NK-92 treated with Interleukin-12 subunit alpha and Interleukin-12 subunit beta, amount 100 ng/mL, for 24 hours (cell line): ENCODE results near the gene TANGO6.
"Not testable (repeated sequence)": the region's sequence is repeated elsewhere in the genome, so short reads cannot be mapped to it uniquely, and the experiment has no call there.

ENCODE experiments used
- DNase-seq: peaks from one replicate; lab custom pipeline; 2025; lab: John Stamatoyannopoulos, UW

TANGO6 gene

GRCh38 chr16:69012906-69013305 lies 169.6 kb downstream of the TANGO6 start:
- no peak for DNase-seq

DNA sequence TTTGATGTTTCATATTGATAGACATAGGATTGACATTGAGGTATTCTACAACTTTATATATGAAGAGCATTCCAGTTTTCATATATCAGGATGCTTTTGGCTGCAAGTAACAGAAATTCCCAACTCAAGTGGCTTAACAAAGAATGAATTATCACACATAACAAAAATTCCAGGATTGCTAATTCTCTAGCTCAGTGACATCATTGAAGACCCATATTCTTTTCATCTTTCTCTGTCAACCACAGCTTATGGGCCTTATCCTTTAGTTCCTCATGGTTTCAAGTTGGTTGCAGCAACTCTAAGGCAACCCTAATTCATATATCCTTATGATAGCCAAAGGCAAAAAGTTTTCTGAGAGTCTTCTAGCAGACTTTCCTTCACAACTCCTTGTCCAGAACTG lies 170.7 kb downstream of the TANGO6 start:
- no peak for DNase-seq

DNA sequence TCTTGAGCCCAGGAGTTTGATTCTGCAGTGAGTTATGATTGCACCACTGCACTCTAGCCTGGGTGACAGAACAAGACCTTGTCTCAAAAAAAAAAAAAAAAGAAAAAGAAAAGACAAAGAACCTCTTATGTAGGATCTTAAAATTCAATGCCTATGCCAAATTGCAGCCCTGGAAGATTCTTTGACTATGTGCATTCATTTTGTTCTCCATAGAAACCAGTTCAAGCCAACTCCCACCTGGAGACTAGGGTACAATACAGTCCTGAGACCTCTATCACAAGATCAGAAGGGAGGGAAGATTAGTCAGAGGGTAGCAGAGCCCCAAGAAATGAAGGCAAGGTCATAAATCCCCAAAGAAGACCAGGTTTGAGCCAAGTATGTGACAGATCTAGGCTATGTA lies 171.5 kb downstream of the TANGO6 start:
- no peak for DNase-seq

DNA sequence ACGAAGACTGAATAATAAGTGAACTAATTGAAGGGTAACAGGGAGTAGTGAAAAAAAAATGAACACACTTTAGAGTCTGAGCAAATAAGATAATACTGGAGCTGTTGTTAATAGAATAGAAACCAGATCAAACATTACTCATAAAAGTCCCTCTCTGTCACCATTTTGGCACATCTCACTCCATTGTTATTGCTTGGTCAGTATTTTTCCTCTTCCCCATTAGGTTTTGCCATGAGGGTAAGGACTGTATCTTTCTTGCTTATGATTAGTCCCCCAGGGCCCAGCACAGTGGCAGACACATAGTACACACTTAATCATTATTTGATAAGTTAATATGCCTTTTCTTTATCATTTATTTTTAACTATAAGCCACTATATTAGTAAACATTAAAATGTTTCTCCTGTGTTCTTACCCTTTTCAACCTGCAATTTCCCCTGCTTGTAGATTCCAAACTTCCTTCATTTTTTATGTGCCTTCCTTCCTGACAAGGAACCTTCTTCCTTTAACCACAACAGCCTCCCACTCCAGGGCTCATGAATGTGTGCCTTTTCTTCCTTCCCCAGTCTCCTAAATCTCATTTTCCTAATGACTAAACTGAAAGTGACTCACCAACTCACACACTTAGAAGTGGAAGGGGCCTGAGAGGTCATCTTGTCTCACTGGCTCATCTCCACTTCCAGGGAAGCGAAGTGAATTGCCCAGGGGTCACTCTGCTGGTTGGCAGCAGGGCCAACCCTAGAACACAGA lies 173.9 kb downstream of the TANGO6 start:
- no peak for DNase-seq

DNA sequence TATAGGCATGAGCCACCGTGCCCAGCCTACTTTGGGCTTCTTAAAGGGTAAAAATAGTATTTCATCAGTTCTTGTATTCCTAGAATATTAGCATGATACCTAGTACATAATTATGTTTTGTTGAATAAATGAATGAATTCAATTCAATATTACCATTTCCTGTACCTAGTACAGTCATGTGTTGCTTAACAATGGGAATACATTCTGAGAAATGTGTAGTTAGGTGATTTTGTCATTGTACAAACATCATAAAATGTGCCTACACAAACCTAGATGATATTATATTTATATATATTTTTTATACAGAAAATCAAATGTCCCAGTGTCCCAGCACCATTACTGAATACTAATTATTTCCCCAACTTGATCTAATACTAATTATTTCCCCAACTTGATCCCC lies 176.5 kb downstream of the TANGO6 start:
- no peak for DNase-seq

DNA sequence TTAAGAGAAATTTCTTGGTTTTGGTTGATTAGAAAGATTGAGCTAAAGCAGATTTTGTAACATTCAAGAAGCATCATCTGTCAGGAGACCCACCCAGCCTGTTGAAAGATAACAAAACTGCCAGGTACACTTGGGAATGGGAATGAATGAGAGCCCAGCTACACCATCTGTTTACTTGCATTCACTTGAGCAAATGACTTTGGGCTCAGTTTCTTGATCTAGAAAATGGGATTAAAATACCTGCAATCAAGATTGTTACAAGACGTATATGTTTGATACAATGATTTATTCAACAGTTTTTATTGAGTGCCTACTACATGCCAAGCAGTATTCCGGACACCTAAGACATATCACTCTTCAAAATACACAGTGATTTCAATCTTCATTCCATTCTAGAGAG lies 185.8 kb downstream of the TANGO6 start:
- DNase-seq: no peak

DNA sequence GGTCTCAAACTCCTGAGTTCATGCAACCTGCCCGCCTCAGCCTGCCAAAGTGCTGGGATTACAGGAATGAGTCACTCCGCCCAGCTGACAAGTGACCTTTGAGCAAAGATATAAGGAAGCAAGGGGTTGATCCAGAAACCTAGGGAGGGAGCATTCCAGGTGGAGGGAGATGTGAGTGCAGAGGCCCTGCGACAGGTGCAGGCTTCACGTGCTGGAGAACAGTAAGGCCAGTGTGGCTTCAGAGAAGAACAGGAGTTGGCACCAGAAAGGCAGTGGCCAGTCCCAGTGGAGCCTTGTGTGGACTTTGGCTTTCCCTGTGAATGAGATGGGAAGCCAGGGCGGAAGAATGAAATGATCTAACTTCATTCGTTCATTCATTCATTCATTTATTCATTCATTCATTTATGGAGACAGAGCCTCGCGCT lies 188.6 kb downstream of the TANGO6 start:
- DNase-seq: no peak

DNA sequence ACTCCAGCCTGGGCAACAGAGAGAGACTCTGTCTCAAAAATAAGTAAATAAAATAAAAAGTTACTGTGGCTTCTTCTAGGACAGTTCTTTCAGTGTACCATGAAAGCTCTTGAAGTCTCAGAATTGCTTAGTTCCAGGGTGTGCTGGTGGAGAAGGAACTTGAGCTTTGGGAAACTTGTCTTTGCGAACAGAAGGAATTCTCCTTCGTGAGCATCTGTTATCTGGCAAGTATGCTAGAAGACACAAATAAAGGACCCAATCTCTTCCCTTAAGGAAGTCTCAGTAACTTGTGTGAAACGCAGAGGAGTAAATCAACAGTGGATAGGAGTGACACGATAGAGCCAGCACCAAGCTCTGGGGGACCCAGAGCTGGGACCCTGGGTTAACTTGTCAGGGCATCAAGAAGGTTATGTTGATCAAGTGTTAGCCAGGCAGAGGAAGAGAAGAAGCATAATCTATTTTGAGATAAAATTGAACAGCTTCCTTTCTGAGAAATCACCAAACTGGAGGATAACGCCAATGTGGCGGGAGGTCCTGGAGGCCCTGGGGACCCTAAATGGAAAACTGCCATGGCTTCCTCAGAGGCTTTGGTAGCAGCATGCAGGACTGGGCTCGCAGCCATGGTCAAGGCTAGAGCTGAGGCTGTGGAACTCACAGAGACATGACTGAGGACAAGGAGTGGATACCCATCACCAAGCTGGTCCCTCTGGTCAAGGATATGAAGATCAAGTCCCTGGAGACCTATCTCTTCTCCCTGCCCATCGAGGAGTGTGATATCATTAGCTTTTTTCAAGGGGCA lies 190.0 kb downstream of the TANGO6 start:
- DNase-seq: no peak

DNA sequence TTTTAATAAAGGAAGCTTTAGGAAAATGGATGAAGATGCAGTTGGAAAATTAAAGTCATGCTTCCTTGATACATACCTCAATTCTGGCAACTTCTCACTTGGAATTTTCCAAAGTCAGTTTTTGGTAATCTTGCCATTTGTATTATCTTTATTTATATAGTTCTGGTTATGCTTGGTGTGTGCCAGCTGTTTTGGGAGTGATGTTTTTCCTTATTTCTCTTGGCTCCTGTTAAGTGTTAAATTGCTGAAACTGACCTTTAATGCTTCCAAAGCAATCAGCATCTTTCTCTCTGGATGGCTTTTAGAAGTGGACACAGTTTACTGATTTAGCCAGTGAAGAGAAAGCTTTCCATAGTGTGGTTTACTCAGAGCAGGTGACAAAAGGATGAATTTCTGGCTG lies 192.0 kb downstream of the TANGO6 start:
- no peak for DNase-seq

GRCh38 chr16:69036399-69037091 lies 193.2 kb downstream of the TANGO6 start:
- DNase-seq: no peak

DNA sequence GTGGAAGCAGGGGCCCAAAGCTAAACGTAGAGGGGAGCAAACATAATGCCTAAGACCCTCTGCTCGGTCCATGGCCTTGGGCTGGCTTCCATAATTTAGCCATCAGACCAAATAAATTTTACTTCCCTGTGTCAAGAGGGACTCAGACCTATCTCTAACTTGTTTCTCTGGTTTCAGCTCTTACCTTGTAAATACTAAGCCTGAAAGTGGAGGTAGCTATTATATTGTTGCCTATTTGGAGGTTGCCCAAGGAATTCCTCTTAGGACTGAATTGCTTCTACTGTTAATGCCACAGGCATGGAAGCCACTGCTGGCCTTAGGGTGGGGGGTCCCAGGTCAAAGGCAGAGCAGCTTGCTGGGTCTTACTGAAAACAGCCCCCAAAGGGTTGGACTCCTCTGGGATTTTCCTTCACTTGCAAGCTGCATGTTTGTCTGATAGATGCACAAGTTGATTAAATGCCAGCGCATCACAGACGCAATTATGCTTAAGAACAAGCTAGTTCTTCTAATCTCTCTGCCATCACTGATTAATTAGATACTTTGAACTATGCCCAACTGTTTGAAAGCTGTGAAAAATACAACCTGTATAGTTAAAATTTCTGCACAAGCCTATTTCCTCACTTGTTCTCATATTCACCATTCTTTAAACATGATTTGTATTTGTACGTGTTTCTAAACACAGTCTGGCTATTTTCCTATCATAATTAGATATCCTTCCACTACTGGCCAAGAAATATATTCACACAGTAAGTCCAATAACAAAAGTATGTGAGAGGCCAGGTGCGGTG lies 194.2 kb downstream of the TANGO6 start:
- no peak for DNase-seq

GRCh38 chr16:69039333-69039941 lies 196.1 kb downstream of the TANGO6 start:
- DNase-seq: no peak

DNA sequence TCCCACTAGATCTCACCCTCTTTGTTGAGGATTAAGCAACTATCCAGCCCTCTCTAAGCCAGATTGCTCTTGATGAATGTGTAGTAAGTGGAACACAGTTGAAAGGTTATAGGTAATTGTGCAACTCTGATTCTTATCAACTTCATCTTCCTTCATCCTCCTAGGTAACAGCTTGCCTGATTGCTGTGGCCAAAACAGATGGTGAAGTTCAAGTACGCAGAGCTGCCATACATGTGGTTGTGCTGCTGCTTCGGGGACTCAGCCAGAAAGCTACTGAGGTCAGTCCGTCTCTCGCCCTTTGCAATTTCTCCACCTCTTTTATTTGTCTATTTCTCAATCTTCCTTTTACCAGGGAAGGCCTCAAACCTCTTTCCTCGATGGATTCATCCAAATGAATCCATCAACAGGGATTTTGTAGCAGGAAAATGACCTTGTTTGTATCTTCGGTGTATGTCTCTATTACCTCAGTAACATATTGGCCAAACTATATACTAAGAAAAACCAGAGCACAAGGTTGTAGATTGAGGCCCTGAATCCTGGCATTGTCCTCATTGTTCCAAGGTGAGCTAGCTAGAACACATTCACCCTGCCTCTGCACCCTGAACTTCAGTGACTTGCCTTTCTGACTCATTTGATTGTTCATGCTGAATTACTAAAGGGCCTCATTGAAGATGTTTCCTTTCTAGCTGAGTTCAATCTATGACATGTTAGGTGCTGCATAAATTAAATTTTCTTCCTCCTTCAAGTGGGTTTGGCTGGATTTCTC lies 197.0 kb downstream of the TANGO6 start:
- no peak for DNase-seq

DNA sequence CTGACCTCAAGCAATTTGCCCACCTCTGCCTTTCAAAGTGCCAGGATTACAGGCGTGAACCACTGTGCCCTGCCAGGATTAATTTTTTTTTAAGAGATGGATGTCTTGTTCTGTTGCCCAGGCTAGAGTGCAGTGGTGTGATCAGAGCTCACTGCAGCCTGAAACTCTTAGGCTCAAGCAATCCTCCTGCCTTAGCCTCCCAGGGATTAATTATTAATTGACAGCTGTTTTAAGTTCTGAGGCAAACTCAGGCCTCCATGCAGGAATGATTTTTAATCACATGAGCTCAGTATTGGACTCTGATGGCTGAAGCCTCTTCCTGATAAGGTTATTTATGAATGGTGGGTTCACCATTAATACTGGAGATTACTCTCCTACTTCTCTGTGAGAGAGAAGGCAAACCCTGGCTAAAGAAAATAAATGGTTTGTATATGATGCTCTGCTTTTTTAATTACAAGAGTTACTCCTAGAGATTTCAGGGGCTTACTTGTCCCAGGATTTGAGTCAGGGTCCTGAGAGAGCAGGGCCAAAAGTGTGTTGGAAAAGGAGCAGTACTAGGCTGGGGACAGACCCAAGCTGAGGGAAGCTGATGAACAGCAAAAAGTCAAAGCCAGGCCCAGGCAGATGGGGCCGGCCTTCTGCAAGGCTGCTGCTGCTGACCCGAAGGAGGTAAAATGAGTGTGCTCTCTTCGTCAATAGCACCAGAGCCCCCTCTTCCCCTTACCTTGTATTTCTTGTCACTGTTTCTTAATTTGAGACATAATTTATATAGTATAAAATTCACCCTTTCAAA lies 205.2 kb downstream of the TANGO6 start:
- DNase-seq: no peak

DNA sequence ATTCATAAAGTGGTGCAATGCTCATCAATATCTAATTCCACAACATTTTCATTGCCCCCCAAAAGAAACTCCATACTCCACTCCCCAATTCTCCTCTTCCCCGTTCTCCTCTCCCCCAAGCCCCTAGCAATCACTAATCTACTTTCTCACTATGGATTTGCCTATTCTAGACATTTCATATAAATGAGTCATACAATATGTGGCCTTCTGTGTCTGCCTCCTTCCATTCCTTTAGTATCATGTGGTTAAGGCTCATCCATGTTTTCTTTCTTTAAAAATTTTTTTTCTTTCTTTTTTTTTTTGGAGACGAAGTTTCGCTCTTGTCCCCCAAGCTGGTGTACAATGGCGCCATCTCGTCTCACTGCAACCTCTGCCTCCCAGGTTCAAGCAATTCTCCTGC lies 205.8 kb downstream of the TANGO6 start:
- DNase-seq: no peak

- no peak for DNase-seq
These were observed 206.5 kb downstream of the TANGO6 start for GRCh38 chr16:69049603-69050375.

DNA sequence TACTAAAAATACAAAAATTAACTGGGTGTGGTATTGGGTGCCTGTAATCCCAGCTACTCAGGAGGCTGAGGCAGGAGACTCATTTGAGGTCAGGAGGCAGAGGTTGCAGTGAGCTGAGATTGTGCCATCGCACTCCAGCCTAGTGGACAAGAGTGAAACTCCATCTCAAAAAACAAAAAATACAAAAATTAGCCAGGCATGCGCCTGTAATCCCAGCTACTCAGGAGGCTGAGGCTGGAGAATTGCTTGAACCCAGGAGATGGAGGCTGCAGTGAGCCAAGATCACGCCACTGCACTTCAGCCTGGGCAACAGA lies 208.1 kb downstream of the TANGO6 start:
- not testable (repeated sequence) for DNase-seq

DNA sequence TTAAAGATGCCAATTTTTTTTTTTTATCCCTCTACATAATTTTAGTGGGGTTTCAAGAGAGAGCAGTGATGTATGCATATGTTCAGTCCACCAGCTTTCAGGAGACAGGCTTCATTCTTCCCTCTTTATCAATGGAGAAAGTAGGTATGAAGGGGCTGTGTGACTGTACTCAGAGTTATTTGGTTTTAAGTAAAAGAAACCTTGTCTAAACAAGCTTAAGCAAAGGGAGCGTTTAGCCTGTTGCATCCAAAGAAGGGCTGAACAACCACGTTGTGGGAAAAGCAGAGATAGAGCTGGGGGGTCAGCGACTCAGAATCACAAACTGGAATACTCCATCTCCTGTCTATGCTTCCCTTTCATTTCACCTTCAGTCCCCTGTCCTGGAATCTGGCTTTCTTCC lies 211.7 kb downstream of the TANGO6 start:
- DNase-seq: no peak

DNA sequence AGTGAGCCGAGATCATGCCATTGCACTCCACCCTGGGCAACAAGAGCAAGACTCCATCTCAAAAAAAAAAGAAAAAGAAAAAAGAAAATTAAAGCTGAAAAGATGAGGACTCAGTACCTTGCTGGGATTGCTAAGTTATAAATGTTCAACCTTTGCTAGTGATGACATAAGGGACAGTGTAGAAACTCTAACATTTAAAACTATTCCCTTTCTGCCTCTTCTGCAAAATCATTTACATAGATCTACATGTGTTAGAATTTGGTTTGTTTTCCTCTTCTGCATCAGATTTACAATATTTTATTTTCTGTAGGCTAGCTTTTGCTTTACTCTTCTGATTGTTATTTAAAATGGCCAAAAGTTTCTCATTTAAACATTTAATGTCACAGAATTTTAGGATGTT lies 212.6 kb downstream of the TANGO6 start:
- DNase-seq: no peak
